22Rv1 (cell line): ENCODE results near the gene UBE2Z.

Experiments
- H3K27ac ChIP-seq: fragments of 450-650 bp; 2 replicates; pipeline ENCODE4 v1.5.1; 2017
- ZFX ChIP-seq: fragments of 450-650 bp; IDR thresholded peaks from 2 replicates; pipeline ENCODE4 v1.6.1; 2017; ENCODE audit warnings: antibody characterized with exemption, borderline replicate concordance
- TF ChIP-seq, protein P1 (sequence below): fragments of 450-650 bp; IDR thresholded peaks from 2 replicates; pipeline ENCODE4 v1.5.1; 2017; ENCODE audit warnings: mild to moderate bottlenecking

The UBE2Z gene

DNA sequence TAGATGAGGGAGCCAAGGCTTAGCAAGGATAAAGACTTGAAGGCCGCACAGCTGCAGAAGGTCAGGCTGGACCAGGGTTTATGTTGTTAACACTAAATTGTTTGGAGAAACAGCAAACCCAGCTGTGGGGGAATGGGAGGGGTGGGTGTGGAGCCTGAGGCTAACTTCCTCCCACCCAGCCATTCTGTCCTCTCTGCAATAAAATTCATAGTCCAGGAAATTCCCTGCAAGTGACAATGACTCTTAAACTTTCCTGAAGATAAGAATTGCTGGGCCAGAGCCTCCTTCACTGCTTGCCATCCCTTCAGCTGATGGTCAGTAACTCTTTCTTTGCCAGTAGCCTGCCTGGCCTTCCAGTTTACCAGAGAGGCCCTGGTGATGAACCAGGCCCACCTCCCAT, 35.0 kb upstream of the UBE2Z start:
- peak overlapping the region; percentile 87 for H3K27ac ChIP-seq
- no peak for TF ChIP-seq ZFX
- TF ChIP-seq, protein P1, sequence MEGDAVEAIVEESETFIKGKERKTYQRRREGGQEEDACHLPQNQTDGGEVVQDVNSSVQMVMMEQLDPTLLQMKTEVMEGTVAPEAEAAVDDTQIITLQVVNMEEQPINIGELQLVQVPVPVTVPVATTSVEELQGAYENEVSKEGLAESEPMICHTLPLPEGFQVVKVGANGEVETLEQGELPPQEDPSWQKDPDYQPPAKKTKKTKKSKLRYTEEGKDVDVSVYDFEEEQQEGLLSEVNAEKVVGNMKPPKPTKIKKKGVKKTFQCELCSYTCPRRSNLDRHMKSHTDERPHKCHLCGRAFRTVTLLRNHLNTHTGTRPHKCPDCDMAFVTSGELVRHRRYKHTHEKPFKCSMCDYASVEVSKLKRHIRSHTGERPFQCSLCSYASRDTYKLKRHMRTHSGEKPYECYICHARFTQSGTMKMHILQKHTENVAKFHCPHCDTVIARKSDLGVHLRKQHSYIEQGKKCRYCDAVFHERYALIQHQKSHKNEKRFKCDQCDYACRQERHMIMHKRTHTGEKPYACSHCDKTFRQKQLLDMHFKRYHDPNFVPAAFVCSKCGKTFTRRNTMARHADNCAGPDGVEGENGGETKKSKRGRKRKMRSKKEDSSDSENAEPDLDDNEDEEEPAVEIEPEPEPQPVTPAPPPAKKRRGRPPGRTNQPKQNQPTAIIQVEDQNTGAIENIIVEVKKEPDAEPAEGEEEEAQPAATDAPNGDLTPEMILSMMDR, result no peak

DNA sequence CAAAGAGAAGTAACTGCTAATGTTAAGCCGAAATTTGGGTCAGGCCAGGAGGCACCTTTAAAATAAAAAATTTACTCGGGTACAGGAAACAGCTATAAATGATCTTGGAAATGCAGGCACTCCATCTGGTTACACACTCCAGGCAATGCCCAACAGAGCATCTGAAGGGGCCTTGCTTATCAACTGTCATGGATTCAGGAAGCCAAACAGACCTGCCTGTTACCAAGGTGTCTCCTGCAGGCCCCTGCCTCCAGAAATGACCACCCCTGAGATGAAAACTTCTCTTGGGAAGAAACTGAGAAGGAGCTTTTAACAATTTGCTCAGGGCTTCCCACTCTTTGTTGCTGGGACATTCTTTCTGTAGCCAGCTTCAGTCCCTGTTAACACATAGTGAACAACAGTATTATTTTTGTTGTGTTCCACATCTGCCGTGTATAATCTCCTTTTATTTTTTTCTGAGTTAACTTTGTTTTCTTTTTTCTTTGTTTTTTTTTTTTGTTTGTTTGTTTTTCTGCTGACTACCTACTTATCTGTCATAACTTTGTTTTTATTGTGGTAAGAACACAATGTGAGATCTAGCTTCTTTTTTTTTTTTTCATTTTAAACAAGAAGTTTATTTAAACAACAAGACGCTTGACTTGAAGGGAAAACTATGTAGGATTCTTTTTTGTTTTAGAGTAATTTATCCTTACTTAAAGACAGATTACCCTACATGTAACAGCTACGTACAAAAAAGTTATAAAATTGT, 34.3 kb upstream of the UBE2Z start:
- H3K27ac ChIP-seq, result peak overlapping the region; percentile 87

DNA sequence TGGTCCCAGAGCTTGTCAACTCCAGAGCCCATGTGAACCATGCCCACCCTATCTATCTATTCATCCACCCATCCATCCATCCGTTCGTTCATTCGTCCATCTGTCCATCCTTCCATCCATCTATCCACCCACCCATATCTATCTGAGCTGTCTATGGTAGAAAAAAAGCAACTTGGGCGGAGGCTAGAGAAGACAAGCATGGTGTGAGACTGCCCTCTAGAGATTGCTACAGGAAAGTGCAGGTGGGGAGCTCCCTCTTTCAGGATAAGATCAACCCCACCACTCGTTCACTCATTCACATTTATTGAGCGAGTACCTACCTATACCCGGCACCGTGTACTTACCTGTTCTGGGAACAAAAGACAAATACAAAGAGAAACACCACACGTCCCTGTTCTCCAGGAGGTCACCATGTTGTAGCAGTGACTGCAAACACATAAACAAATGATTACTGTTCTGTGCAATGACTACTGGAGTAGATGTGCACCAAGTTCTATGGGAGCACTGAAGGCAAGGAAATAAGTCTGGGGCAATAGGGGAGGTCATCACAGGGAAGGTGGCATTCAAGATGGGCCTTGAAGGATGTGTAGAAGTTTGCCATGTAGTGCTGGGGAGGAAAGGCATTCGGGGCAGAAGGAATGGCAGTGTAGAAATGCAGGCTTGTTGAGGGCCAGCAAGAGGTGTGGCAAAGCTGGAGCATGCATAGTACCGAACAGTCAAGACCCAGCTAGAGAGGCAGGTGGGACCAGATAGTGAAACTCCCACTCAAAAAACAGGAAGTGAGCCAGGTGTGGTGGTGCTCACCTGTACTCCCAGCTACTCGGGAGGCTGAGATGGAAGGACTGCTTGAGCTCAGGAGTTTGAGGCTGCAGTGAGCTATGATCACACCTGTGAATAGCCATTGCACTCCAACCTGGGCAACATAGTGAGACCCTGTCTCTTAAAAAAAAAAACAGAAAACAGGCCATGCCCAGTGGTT, 29.0 kb upstream of the UBE2Z start:
- no peak overlapping the region for H3K27ac ChIP-seq
- no peak for TF ChIP-seq ZFX
- TF ChIP-seq, protein P1, result peak; percentile 89

More for the DNA sequence above, 34.3 kb upstream of the UBE2Z start:
- TF ChIP-seq, protein P1, result no peak
- no peak for TF ChIP-seq ZFX

DNA sequence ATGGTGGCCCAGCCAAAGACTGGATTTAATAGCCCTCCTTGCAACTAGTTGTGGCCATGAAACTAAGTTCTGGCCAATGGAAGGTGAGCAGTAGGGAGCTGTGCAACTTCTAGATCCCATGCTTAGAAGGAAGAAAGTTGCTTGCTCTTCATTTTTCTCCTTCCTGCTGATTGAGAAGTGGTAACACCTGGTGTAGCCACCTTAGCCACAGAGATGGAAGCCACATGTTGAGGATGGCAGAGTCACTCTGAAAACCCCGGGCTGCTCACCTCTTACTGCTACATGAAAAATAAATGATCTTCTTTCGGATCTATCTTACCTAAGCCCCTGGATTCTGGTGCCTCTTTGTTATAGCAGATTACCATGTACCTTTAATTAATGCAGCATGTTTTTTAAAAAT, 25.9 kb upstream of the UBE2Z start:
- TF ChIP-seq, protein P1, result no peak
- no peak for TF ChIP-seq ZFX
- no peak overlapping the region for H3K27ac ChIP-seq

DNA sequence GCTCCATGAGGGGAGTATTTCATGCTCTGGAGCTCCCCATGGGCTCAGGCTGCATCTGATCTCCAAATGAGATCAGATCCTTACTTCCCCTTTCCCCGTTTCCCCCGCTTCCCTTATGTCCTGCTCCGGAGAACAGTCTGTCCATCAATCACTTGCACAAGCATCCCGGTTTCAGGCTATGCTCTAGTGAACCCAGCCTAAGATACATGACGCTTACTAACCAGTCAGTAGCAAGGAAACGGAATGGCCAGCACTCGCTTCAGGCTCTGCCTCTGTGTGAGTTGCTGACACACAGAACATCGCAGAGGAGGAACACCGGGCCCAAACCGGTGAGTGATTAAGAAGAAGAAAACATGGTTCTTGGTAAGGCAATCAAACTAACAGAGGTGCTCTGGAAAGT, 25.0 kb upstream of the UBE2Z start:
- TF ChIP-seq, protein P1, result no peak
- TF ChIP-seq ZFX, result no peak

DNA sequence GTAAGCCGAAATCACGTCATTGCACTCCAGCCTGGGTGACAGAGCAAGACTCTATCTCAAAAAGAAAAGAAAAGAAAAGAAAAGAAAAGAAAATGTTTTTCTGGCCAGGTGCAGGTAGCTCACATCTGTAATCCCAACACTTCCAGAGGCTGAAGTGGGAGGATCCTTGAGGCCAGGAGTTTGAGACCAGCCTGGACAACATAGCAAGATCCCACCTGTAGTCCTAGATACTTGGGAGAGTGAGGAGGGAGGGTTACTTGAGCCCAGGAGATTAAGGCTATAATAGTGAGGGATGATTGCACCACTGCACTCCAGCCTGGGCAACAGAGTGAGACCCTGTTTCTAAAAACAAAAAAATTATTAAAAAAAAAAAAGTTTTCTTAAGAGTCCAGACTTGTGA, 18.1 kb upstream of the UBE2Z start:
- H3K27ac ChIP-seq, result no peak overlapping the region
- TF ChIP-seq, protein P1, result no peak
- TF ChIP-seq ZFX, result no peak

More for the DNA sequence above, 25.0 kb upstream of the UBE2Z start:
- H3K27ac ChIP-seq, result no peak overlapping the region
